HPDE6-E6E7 (cell line): Measurements from ENCODE around the gene LNP1.
"Not testable (repeated sequence)": the region's sequence is repeated elsewhere in the genome, so short reads cannot be mapped to it uniquely, and the experiment has no call there.

Source experiments
- DNase-seq: peaks from one replicate; pipeline ENCODE4 v3.0.0; 2011; ENCODE audit warnings: missing footprints; ENCODE audit errors: extremely low spot score

Gene LNP1, protein sequence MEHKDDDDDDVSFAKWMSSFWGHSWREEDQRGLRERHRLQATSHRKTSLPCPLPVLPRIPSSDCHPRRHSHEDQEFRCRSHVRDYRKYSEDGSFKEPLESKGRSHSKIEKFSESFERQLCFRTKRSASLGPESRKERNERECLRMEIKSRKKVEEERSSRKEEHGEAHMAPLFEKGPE

DNA sequence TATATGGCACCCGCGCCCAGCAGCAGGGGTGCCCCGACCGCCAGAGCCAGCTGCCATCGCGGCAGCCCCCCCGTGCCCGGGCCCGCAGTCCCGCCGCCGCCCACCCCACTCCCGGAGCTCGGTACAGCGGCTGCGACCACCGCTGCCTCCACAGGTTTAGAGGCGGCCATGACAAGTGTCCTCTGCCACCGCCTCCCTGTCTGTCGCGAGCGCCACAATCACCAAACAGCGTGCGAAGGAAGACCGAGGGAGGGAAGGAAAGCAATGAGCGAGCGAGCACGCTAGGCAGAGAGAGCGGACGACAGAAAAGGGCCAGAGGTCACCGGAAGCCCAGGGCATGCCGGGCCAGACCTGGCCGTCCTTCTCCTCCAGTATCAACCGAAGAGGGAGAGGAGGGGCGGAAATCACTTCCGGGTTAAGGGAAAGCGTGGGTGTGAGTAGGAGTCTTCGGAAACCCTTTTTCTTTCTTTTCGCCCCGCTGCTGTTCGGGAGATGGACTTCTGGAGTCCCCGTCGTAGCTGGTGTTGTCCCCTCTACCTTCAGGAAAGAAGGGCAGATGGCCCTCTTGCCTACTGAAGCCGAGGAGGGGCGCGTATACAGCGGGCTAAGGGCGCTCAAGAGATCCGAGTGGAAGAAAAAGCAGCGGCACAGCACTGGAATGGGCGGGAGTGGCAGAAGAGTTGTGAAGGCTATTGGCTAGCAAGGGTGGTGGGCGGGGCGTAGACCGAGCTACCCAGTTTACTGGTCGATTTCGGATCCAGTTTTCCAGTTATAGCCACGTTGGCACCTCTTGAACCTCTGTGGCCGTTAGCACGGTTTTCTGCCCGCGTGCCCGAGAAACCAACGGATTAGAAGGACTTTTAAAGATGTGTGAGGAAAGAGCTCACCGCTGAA is at the start of gene LNP1, which contains the start of gene TOMM70:
TSS of gene LNP1 (plus strand) at position 760 of the 894 bp plus-strand sequence. CDS start 28,191 bp downstream, outside the sequence.
TSS of gene TOMM70 (minus strand) at position 310 of the 894 bp plus-strand sequence. CDS start at position 170, 140 bp downstream.
- DNase-seq = peak; percentile 92

DNA sequence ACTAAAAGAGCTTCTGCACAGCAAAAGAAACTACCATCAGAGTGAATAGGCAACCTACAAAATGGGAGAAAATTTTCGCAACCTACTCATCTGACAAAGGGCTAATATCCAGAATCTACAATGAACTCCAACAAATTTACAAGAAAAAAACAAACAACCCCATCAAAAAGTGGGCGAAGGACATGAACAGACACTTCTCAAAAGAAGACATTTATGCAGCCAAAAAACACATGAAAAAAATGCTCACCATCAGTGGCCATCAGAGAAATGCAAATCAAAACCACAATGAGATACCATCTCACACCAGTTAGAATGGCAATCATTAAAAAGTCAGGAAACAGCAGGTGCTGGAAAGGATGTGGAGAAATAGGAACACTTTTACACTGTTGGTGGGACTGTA is 49.6 kb upstream of the LNP1 start:
- DNase-seq = not testable (repeated sequence)

DNA sequence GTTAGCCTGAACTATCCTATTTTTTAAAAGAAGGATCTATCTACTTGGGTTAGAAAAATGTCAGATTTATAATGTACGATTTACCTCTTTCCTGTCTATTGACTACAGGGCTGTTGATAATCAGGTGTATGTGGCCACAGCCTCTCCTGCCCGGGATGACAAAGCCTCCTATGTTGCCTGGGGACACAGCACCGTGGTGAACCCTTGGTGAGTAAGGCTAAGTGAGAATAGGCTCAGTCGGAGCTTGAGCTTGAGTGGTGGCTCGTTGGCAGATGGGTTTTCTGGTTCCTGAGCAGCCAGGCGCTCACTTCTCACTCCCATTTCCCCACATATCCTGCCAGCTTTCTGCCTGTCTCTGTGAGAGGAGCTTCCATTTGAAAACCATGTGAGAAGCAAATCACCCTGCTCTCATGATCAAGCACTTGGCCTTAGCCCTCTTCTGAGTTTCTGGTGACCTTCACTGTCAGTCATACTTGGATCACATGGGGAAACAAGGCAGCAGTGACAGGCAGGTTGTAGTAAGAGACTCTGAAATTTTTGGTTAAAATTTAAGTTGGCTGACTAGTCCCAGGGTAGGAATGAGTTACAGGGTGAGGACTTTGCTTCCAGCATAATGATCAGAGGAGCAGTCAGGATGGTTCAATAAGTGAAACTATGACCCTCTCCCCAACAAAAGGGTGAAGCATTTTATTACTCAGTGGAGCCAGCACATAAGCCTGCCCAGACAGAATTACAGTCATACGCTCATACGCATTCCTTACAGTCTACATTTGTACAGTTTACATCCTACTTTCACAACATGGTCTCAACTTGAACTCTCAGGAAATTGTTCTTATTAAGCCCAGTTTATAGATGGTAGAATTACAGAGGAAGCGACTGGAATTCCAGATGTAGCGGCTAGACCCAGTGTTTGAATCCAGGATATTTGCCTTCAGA is 48.8 kb upstream of the LNP1 start:
- DNase-seq = no peak

DNA sequence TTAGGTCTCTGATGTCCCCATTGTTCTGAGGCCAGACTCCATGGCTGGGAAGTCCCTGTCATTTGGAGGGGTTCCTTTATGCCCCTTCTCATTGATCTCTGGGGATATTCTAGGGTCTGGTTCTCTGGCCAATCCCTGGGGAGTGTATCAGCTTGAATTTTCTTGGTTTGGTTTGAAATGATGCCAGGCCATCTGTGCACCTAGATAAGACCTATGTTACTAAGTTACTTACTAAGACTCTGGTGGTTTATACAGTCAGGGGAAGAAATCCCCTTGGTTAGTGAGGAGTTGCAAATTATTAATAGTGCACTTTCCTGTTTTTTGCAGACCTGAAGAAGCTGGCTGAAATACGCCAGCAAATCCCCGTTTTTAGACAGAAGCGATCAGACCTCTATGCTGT is 46.5 kb upstream of the LNP1 start:
- DNase-seq = no peak

DNA sequence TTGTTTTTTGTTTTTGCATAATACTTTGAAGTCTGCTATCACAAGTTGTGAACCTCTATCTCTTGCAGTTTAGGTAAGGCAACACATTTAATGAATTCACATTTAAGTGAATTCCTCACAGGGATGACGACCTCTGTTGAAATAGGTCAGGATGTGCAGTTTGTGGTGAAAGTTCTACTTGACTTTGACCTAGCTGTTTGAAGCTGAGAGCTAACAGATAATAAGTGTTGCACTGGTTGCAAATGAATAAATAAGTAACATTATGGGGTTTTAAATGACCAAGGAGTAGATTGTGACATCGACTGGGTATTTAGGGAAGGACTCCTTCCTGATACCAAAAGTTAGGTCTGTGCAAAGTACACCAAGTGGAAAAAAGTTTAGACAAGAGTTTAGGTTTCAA is 42.9 kb upstream of the LNP1 start:
- no peak for DNase-seq

DNA sequence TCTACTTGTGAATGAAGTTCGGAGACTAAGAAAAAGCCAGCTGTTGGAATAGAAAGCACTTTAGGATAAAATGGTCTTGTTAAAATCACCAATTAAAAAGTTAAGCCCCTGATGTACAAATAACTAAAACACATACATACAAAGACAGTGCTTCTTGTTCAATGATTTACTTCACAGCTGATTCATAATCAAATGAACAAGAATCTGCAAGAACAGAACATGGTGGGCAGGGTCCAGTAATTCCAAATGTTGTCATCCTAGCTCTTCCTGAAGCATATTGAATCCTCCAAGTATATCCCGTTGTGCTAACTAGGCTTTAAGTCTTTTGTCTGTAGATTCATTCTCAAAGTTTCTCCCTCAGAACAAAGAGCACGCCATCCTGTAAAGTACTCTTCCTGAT is 42.3 kb upstream of the LNP1 start:
- DNase-seq = no peak

DNA sequence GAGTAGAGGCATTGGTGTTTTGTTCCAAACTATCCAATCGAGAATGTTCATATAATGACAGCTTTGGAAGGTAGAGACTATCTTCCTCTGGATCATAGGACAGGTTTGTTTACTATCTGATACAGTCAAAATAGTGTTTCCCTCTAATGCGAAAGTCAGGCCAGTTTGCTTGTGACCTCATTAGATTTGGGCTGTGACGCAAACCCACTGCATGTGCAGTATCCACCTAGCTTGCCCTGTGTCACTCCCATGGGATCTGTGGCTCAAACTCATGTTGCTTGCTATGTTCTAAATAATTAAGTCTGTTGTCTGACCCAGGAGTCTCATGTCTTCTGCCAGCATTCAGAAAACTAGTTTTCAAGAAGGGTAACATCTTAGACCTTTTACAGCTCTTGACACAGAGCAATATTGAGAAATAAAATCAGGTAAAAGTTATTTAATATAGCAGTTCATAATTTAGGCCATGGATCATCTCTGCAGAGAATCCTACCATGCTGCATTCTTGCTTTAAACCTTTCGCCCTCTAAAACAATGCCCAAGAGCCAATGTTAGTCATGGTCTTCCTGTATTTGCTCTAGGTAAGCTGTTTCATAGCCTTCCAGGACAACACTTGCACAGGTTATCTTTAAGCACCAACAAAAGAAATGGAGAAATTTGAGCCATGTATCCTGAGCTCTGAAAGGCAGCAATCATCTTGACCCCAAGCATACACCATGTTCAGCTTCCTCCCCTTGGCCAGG is 40.4 kb upstream of the LNP1 start:
- no peak for DNase-seq

DNA sequence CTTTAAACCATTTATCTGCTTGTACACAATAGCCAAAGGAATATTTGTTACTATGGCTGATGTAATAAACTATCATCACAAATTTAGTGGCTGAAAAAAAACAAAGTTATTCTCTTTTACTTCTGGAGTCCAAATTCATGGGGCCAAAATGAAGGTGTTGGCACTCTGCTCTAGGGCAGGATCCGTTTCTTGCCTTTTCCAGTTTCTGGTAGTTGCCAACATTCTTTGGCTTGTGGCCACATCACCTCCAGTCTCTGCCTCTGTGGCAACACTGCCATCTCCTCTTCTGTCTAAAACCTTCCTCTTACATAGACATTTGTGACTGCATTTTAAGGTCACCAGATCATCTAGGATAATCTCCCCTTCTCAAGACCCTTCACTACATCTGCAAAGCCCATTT is 39.4 kb upstream of the LNP1 start:
- no peak for DNase-seq

DNA sequence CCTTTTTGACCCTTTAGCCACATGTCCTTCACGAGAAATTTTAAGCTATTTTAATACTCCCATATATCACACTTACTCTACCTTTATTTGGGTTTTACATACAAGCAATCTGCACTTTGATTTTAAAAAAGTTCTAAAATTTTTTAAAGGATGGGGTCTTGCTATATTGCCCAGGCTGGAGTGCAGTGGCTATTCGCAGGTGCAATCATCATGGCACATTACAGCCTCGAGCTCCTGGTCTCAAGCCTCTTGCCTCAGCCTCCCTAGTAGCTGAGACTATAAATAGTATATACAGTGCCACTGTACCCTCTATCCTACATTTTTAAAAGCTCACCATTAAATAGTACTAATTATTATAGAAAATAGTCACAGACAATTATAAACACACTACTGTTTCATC is 36.9 kb upstream of the LNP1 start:
- no peak for DNase-seq

DNA sequence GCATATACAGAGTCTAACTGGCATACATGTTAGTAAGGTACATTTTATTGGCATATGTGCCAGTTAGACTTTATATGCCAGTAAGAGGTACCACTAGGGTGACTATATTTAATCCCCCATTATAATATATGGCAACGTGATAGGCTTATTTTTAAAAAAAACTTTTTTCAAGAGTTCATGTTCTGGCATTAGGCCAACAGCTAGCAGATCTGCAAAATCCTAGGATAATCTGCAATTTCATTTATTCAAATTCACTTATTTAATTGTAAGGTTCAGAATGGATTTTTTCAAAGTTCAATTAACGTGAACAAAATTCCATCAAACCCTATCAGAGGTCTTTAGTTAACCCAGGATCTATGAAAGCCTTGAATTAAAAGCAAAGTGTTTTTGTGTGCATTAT is 34.9 kb upstream of the LNP1 start:
- DNase-seq = no peak

DNA sequence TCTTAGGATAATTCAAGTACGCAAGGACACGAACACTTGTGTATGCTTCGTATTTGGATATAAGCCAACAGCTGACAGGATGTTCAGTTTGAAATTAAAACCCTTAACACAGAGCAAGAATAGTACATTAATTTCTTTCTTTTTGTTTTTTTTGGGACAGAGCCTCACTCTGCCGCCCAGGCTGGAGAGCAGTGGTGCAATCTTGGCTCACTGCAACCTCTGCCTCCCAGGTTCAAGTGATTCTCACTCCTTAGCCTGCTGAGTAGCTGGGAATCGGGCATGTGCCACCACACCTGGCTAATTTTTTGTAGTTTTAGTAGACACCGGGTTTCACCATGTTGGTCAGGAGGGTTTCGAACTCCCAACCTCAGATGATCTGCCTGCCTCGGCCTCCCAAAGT is 32.9 kb upstream of the LNP1 start:
- DNase-seq = no peak

DNA sequence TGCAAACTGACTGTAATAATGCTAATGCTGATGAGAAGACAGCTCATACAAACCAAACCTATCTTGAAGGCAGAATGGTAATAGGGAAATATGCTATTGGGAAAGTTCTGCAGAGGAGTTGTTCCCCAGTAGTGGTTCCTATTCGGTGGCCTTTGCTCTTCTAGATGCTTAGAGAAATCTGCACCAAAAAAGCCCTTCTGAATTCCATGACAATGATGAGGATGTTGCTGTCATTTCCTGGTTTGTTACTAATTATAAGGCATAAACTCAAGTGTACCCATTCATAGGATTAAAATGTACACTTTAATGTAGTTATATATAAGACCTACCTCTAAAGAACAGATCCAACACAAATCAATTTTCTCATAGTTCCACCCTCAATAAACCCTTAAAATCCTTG is 30.6 kb upstream of the LNP1 start:
- no peak for DNase-seq

DNA sequence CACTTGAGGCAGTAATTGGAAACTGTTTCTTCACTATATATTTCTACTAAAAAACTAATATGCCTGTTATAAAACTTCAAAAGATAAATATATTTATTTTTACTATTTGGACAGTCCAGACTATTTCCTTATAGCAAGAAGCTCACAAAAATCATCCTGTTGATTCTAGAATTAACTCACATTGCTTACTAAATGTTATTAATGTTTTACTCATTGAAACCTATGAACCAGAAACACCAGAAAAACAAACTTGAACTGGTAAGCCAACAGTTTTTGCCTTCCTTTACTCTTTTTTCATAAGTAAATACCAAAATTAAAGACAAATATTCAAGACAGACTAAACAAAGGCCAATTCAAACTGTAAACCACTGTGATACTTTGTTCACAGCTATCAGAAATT is 26.8 kb upstream of the LNP1 start:
- DNase-seq = no peak

DNA sequence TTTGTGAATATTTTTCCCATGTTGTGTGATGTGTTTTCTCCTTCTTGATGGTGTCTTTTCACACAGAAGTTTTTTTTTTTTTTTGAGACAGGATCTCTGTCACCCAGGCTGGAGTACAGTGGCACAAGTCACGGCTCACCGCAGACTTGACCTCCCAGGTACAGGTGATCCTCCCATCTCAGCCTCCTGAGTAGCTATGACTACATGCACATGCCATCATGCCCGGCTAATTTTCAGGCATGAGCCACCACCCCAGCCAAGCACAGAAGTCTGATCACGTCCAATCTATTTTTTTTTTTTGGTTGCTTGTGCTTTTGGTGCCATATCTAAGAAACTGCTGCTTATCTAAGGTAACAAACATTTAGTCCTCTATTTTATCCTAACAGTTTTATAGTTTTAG is 25.0 kb upstream of the LNP1 start:
- no peak for DNase-seq

DNA sequence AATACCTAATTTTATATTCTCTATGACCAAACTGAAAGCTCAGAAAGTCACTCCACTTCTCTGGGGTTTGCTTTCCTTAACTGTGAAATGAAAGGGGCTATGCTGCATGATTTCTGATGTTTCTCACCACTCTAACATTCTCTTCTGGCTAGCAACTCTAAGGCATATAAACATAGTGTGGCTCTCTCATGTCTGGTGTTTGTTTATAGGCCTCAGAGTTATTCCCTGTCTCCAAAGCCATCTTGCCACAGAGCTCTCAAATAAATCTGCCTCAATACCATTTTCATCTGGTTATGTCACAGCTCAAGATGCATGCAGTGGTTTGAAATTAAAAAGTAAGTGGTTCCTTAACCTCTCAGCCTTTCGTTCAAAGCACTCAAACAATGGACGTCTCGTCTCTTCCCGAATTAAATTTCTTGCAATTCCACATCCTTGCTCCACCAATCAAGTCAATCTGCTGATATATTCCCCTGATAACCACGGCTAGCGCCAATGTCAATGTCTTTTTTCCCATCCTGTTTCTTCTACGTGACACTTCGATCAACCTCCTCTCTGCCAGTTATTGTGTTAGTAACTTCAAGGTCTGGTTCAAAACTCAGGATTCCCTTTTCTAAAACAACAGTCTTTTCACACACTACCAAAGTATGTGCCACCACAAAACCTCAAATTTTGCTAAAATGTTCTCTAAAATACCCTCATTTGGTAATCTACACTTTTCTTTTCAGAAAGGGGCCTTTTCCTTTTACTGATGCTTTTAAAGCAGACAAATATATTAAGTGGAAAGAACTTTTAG is 16.4 kb upstream of the LNP1 start:
- no peak for DNase-seq

DNA sequence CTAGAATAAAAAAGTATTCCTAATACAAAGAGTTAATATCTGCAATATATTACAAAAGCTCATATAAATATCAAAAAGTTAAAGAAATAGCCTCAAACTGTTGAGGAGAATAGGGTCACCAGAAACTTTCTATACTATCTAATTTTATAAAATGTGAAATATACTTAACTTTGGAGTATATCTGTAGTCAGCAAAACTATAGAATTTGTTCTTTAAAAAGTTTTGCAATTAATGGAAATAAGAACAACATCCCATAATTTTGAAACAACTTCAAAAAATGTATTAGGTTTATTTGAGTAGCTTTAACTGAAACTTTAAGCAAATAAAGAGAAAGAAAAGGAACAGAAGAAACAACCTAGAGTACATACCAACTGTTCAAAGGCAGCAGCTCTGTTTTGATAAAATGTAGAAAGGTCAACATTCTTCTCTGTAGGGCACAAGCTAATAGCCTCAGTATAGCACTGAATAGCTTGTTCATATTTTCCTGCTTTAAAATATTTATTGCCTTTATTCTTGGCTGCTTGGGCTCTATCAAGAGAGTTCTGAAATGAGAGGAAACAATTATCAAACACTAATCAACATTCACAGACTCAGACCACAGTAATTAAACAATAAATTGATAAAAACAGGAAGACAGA is 14.8 kb upstream of the LNP1 start:
- DNase-seq = no peak

DNA sequence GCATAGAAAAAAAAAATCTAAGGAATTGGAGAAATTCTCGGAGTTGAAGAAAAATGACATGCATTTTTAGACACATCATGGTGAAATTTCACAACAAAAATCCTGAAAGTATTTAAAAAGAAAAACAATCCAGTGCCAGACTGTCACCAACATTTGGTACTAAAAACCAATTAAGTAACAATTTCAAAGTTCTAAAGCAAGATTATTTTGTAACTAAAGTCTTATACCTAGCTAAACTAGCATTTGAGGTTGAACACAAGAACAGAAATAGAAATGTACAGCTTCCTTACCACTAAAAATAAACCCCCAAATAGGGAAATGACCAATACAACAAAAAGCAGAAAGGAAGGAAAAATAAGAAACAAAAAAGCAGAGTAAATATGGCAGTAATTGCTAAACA is 12.3 kb upstream of the LNP1 start:
- no peak for DNase-seq

DNA sequence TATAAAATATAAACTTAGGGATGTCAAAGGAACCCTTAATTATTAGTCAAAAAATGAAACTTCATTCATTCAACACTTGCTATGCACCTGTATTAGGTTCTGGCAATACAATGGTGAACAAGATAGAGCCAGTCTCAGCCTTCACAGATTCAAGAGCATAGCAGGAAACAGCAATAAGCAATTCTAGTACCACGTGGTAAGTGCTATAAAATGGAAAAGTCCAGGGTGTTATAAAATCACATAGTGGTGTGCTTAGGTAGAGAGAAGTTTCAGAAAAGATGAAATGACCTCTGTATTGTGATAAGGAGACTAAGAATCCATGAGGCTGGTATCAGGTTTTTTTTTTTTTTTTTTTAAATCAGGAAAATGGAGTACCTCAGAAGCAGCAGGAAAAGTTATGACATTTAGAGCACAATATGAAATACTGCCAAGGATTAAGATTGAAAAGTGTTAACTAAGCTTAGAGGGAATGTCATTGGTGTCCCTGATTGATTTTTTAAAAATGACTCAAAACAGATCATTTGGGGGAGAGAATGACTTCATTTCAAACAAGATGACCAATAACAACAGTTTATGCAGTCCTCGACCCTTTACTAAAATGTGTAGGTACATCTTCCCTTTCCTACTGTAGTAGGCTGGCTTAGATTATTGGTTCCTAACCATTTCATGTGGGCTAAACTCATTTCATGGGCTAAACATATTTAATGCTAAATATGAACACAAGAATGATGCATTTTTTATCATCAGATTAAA is 5.5 kb upstream of the LNP1 start:
- DNase-seq = no peak

DNA sequence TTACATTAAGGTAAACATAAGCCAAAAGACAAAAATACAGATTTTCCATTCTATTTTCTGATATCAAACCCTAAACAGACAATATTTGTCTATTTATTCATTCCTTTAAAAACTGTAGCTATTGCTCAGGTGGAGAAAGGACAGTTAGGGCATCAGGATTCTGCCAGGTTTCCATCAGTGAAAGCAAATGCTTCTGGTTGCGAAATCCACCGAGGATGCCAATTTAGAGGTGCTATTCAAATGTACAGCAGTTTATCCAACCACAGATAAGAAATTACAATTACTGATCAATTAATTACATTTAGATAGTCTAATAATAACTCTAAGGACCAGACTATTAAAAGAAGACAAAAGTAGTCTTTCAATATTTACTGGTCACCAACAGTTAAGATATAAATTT is 4.4 kb upstream of the LNP1 start:
- DNase-seq = no peak
